HPDE6-E6E7 (cell line): ENCODE measurements around the gene PTPRO.

Source experiments
- DNase-seq: peaks from one replicate; pipeline ENCODE4 v3.0.0; 2011; ENCODE audit warnings: missing footprints; ENCODE audit errors: extremely low spot score

PTPRO gene

DNA sequence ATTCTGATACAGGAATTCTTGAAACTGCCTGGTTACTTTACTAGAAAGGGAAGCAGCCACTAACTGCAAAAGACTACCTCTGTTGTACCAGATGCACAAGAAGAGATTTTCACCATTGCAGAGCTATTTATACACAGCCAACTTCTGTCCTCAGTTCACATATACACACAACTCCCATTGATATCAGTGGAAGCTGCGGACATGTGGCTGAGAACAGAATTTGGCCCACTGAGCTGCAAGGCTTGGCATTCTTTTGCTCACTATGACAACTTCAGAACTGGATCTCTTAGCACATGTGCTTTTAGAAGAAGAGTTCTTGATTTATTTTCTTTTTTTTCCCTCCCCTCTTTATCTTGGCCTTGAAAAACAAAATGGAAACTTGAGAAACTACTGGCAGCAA lies 28.3 kb downstream of the PTPRO start:
- DNase-seq, result no peak

DNA sequence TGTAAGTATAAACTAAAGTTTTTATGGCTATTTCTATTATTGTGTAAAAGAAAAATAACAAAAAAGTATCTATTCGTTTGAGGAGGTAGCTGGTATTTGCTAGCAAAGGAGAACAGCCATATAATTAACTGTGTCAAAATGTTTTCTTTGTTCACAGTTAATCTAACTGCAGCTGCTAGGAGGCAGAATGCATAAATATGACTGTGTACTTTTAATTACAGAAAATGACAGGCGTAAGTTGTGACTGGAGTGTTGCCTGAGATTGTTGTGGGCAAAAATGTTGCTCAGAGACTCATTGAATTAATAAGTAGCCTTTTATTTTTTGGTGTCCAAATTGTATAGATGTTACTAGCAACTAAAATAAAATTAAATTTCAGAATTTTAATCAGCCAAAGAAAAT lies 33.5 kb downstream of the PTPRO start:
- no peak for DNase-seq

DNA sequence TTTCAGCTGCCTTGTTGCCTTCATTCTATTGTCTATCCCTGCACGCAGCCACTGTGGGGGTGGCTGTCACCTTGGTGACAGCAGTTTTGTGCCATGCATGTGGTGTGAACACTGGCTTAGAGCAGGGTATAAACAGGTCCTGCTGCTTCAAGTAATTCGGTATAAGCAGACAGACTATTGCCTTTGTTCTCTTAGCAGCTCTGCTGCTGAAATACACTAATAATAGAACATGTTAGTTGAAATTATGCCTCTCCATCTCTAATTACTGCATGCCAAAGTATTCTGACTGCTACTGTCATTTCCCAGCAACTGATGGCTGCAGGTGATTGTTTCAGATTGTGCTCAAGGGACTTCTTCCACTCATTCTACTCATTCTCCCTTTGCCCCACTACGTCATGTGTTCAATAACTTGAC lies 34.6 kb downstream of the PTPRO start:
- DNase-seq, result no peak

DNA sequence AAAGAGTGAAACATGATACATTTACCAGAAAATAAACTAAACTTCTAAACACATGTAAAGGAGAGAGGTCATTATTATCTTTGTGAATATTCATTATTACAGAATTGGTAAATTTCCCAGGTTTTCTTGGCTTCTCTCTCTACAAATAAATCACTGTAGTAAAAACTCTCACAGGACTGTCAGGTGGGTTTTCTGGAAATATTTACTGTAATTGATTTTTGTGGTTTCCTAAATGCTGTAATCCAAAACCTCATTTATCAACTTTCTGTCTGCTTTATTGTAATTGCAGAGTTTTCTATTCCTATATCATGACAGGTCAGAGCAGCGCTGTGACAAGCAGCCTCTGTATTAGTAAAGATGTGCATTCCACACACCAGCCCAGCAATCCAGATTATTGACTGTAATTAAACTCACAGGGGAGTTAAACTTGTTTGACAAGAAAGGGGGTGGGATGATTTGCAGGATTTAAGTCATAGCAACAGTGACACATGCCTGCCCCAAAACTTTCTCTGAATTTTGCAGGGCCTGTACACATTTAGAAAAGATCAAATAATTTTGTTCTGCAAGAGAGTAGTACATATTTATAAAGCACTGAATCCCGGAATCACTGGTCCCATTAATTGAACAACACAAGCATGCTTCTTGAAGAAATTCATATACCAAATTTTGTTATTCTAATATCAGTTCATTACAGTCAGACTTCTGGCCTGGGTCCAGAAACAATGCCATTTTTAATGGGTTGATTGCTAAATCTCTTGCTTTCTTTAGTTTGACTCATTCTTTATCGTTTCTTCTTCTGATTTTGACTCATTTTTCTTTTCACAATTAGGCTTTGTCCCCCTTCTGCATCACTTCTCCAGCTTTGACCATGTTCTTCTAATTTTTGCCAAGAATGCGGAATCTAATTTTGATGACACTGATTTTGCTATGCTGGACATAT lies 42.2 kb downstream of the PTPRO start:
- DNase-seq, result peak; percentile 5

DNA sequence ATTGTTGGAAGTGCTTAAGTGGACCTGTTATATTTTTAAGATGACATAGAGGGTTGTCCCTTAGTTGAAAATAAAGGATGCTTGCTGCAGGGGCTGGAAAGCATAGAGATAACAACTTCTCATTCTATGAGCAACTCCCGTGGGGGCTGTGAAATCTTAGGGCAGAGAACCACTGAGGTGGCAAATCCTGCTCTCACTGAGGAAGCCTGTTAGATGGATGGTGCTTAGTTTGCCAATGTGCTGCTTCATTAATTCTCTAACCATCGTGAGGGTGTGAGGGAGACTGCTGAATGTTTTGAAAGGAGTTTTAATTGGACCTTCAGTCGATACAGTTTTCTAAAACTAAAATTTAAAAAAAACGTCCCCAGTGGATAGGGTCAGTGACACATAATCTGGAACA lies 46.5 kb downstream of the PTPRO start:
- no peak for DNase-seq

DNA sequence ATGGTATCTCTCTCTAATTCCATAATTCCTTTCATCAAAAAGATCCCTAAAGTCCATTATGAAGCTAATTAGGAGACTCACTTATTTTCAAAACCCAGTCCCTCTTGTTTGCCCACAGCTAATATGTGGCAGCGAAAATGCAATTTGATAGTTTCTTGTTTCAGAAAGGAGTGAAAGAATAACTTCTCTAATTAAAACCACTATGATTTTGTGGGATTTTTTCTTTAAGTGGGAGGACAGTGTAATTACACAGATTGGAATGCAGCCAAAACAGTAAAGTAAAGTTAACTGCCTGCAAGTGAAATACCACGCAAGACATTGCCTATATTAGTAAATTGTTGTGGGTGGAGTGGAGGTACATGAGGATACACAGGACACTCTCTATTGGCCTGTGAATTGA lies 50.0 kb downstream of the PTPRO start:
- DNase-seq, result no peak

DNA sequence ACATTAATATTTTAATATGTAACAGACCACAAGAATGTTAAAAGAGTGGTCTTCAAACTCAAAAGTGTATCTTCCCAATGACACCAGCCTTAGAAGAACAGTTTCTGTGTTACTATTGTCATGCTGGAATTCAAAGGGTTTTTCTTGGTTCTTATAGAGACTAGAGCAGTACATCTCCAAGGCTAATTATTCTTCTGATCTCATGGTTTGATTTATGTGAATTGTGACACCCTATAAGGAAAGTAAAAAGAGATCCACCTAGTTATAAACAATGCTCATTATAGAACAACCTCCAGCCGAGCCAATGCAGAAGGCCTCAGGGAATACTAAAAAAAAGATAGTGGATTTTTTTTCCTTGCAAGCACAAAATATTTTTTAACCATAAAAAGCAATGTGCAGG lies 65.5 kb downstream of the PTPRO start:
- DNase-seq, result no peak

DNA sequence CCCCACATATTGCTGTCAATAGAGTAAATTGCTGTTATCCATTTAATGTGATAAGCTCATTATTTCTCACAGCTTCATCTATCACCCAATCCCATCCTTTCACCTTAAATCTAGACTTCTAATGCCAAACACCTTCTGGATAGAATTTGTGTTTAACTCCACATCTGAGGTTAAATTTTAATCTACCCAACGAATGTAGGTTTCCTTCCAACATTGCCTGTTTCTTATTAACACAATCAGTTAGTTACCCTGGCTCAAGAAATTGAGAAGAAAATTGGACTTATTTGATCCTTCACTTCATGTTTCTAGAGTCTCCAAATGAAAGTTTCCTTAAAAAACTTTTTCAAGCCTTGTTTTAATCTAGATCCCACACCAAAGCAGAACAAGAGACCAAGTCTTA lies 67.3 kb downstream of the PTPRO start:
- DNase-seq, result no peak

DNA sequence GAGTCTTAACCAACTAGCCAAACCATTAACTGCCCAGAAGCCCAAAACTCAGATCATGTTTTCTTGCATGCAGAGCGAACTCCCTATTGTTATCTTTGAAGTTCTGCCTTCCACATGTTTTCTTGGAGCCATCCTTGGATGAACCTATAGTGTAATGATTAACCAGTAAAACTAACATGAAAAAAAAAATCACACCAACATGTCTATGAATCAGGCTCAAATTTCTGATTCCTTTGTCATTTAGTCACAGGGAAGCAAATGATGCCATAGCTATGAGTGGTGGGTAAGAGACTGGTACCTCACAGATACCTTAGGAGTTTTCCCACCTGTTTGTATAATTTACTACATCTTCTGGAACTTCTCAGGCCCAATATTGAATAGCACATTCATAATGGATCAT lies 70.7 kb downstream of the PTPRO start:
- DNase-seq, result no peak

DNA sequence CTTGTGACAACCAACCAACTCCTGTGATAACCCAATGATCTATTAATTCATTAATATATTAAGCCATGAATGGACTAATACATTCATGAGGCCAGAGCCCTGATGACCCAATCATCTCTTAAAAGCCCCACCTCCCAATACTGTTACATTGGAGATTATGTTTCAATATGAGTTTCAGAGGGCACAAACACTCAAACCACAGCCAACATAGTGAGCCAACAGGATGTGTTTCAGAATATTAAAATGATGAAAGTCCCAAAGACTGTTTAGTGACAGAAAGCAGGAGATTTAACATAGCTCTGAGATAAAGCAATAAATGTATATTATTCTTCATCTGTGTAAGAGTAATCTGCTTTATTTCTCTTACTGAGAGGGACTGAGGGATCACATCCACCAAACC lies 71.7 kb downstream of the PTPRO start:
- DNase-seq, result no peak

DNA sequence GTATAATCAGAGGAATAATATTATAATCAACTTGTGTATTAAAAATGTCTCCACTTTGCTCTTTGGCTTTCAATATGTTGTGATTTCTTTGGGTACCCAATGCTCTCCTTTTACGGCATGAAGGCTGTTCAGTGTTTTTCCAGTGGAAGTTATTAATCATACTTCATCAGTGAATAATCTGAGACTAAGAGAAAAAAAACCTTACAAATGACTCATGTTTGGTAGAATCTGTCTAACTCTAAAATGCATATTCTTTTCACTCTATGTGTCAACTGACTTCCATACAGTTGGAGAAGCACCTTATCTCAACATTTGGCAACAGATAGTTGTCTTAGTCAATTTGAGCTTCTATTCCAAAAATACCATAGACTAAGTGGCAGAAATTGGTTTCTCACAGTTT lies 82.2 kb downstream of the PTPRO start:
- DNase-seq, result peak; percentile 11

DNA sequence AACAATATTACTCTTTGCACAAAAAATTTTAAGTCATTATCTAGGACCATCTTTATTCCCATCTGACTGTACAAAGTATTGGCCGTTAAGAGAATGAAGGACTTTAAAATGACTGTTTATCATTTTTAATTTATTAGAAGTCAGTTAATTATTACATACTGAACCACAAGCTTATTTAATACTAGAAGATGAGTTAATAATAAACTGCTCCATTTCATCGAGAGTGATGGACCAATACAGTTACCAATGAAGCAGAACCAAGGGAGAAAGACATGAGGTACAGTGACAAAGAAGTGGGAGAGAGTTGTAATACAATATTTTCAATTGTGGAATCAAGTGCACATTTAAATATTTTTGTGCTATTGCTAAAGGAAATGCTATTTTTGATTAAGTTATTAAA lies 83.3 kb downstream of the PTPRO start:
- no peak for DNase-seq

DNA sequence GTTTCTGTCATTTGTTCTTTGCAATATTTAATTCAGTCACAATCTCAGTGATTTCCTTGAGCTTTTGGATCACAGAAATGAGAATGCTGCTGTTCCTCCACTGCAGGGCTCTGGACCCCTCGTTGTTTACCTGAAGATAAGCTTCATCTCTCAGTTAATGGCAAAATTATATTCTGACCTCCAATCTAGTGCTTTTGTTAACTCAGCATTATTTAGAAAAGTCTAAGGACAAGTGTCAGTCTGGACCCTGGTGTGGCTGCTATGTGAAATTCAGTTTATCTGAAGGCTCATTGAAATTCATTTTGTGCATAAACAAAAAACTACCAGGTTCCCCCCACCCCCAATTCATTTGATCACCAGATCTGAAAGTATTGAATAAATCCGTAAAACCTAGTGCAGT lies 84.7 kb downstream of the PTPRO start:
- DNase-seq, result no peak

DNA sequence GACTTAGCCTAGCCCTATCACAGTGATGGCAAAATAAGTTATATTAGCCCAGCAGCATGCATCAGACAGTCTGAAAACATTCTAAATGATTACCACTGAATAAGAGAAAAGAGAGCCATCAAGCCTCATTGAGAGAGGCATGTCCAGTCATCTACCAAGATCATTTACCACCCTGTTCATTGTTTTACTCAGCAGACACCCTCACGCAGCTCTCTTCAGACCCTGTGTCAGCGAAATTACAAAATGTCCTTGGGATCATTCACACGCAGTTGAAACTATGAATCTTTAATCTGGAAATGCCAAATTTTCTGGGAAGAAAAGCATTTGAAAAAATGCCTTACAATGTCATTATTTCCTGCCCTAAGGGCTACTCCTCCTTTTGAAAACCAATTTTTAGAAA lies 89.5 kb downstream of the PTPRO start:
- no peak for DNase-seq

DNA sequence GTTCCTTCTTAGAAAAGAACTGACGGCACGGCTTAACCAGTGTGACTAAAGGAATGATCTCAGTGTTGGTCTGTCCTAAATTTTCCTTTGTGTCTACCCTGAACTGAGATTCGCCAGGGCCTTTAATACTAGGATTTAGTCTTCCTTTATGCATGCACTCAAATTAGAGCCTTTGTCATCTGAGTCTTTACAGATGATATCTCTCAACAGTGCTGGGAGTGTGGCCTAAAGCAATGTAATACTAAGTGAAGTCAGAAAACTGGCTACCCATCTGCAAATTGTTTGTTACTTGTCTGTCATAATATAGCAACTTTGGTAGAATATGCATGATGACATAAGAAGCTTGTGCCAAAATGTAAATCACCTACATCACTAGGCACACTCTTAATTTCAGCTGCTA lies 95.4 kb downstream of the PTPRO start:
- DNase-seq, result no peak

DNA sequence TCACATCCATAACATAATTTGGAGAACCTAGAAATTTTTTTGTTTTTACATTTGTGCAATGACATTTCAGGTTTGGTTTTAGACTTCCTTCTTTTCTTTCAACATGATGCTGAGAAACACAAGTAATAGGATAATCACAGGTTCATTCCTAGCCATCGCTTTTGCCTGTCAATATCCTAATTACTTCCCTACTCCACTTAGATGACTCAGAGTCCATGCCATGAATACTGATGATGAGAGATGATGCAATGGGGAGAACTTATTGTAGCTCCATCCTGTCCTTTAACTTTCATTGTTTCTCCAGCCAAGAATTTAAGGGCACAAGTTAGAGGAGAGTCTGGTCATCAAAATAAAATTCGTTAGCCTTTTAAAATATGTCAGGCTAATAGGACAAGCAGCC lies 101.3 kb downstream of the PTPRO start:
- DNase-seq, result no peak

DNA sequence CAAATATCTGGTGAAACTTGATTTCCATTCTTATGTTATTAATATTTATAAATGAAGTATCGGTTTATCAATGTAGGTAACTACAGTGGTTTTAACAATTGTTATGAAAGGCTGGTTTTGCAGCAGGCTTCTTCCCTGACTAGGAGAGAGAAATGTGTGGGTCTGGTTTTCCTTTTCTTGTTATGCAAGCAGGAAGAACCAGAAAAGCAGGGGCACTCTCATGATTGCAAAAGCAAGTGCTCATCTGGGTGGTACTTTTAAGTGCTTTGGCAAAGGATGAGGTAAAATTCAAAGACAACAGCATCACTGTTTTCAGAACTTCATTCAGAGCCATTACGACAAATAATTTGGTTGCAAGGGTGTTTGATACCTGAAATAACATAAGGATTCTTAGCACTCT lies 105.6 kb downstream of the PTPRO start:
- no peak for DNase-seq

DNA sequence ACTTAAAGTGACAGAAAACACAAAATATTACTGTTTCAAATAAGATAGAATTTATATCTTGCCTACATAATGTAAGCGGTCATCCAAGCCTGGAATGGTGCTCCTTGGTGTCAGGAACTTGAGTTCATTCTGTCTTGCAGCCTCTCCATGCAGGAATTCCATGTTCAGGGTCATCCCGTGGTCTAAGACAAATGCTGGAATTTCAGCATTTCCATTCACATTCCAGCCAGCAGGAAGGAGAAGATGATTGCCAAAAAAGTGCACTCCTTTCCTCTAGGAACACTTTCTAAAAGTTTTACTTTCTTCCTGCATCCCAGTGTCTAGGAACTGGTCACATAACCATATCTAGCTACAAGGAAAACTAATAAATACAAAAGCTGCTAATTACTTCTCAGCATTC lies 106.3 kb downstream of the PTPRO start:
- no peak for DNase-seq

DNA sequence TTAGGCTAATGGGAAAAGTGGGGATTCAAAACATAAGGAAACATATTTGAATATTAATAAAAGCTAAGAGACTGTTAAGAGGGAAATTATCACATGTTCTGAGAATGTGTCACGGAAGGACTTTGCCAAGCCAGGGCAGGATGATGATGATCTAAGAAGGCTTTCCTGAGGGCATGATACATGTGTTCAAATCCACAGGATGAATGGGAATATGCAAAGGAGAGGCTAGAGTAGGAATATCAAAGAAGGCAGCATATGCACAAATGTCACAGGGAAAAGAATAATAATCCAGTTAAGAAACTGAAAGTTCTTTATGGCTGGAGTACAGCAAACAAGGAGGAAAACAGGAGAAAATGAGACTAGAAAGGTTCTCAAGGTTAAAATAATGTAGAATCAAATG lies 107.0 kb downstream of the PTPRO start:
- no peak for DNase-seq

DNA sequence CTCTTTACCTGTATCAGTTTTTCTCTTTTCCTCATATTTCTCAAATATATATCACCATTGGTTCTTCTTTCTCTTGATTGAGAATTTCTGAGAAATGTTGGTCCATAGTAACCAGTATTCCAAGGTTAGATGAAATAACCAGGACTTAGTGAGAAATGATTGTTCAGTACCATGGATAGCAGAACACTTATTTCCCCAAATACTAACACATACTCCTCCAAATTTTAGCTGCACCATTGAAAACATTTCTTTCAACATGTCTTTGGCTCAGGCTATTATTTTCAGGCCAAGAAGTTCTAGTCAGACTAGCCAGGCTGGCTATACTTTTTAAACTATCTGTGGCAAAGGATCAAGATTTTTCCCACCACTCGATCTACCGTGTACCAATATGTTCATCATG lies 113.3 kb downstream of the PTPRO start:
- no peak for DNase-seq

DNA sequence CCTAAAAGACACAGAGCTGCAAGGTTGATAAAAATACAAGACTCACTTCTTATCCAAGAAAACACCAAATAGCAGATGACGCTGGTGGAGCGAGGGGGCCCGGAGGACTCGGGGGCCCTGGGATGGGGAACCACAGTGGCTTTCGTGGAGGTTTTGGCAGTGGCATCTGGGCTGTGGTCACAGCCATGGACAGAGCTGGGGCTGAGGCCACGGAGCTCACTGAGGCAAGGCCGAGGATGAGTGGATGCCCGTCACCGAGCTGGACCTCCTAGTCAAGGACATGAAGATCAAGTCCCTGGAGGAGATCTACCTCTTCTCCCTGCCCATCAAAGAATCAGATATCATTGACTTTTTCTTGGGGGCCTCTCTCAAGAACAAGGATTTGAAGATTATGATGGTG lies 117.2 kb downstream of the PTPRO start:
- no peak for DNase-seq

DNA sequence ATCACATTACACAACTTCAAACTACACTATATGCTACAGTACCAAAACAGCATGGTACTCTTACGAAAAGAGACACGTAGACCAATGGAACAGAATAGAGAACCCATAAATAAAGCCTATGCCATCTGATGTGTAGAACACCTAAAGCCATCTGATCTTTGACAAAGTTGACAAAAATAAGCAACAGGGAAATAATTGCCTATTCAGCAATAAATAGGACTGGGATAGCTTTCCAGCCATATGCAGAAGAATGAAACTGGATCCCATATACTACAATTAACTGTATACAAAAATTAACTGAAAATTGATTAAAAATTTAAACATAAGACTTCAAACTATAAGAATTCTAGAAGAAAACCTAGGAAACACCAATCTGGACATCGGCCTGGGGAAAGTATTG lies 120.7 kb downstream of the PTPRO start:
- no peak for DNase-seq

DNA sequence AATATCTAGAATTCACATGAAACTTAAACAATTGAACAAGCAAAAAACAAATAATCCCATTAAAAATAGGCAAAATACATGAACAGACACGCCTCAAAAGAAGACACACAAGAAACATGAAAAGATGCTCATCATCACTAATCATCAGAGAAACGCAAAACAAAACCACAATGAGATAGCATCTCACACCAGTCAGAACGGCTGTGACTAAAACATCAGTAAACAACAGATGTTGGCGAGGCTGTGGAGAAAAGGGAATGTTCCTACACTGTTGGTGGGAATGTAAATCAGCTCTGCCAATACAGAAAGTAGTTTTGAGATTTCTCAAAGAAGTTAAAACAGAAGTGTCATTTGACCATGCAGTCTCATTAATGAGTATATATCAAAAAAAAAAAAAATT lies 121.3 kb downstream of the PTPRO start:
- no peak for DNase-seq

DNA sequence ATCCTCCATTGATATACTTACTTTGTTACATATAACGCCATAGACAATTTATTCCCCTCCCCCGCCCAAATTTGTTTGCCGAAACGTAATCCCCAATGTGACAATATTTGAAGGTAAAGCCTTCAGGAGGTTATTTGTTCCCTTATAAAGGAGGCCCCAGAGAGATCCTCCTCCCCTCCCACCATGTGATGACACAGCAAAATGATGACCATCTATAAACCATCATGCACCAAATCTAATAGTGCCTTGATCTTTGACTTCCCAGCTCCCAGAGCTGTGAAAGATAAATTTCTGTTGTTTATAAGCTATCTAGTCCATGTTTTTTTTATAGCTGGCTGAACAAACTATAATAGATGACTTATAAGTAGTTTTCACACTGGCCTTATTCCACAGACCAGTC lies 122.2 kb downstream of the PTPRO start:
- no peak for DNase-seq
